ENCODE measurements around the gene PERM1.

The PERM1 gene

DNA sequence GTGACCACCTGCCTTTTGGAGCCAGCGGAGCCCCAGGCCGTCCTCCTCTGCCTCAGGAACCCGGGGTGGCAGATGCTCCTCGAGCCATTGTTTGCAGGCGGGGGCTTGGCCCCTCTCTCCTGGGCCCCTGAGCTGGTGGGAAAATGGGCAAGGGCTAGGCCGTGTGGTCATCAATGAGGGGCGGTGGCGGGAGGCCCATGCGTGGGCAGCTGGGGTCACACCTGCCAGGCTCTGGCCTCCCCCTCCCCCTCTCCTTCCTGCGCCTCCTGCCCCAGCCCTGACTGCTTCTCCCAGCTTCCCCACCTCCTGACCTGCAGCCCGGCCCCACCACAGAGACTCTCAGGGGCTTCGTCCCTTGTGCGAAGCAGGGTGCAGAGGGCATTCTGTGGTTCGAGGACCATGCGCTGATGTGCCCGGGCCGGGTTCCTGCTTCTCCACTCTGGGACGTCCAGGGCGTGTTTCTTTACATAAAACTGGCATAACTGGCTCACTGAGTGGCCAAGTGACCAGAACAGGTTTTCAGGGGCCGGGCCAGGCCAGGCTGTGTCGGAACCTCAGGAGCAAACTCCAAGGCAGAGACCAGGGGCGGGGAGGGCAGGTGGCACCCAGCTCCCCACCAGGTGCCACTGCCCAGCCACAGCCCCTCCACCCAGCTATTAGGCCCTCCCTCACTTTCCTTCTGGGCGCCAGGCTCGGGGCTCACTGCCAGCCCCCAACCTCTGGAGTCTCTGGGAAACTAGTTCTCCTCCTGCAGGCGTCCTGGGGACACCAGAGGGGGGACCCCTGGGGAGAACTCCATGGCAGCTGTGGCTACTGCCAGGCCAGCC, 48.9 kb downstream of the PERM1 start:
- no peak overlapping the region for H3K4me3 ChIP-seq (ENCODE audit: low read depth, low read length)
- TF ChIP-seq, protein P1, sequence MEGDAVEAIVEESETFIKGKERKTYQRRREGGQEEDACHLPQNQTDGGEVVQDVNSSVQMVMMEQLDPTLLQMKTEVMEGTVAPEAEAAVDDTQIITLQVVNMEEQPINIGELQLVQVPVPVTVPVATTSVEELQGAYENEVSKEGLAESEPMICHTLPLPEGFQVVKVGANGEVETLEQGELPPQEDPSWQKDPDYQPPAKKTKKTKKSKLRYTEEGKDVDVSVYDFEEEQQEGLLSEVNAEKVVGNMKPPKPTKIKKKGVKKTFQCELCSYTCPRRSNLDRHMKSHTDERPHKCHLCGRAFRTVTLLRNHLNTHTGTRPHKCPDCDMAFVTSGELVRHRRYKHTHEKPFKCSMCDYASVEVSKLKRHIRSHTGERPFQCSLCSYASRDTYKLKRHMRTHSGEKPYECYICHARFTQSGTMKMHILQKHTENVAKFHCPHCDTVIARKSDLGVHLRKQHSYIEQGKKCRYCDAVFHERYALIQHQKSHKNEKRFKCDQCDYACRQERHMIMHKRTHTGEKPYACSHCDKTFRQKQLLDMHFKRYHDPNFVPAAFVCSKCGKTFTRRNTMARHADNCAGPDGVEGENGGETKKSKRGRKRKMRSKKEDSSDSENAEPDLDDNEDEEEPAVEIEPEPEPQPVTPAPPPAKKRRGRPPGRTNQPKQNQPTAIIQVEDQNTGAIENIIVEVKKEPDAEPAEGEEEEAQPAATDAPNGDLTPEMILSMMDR (IDR thresholded peaks at IDR 0.05; ENCODE audit: borderline replicate concordance, insufficient read depth, low read depth, low read length) = no peak

DNA sequence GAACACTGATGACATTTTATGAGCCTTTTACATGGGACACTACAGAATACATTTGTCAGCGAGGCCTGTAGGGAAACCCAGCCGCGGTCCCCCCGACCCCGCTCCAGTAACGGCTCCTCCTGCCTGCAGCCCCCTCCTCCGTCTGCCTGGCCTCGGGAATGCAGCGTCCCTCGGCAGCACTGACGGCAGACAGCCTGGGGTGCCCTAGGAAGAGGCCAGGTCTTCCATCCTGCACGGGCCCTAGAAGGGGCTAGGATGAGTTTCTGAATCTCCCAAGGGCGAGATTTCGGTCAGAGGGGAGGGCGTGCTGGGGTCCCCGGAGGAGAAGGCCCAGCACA, 49.8 kb downstream of the PERM1 start:
- H3K4me3 ChIP-seq (ENCODE audit: low read depth, low read length) = no peak overlapping the region
- TF ChIP-seq, protein P1 (IDR thresholded peaks at IDR 0.05; ENCODE audit: borderline replicate concordance, insufficient read depth, low read depth, low read length) = no peak

DNA sequence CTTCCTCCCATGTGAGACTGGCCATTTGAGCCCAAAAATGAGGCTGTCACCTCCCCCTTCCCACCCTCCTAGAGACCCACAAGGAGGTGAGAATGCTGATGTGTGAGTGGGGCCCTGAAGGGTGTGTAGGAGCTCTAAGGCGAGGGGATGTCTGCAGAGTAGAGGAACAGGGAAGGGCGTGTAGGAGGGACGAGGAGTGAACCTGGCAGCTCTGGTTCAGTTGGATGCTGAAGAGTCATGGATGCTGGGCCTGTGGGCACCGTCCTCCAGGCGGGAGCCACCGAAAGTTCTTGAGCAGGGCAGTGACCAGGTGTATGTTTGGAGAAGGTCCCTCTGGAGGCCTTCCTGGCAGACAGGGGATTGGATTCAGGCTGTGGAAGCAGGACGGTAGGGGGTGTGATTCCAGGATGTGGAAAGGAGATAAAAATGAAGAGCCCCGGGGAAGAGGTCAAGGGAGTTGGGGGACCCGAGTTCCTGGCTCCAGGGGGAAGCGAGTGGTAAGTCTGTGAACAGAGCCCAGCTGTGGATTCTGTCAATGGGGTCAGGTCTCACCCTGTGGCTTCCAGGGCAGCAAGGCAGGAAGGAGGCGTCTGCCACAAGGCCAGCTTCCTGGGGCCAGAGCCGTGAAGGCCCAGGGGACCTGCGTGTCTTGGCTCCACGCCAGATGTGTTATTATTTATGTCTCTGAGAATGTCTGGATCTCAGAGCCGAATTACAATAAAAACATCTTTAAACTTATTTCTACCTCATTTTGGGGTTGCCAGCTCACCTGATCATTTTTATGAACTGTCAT, 50.3 kb downstream of the PERM1 start:
- H3K4me3 ChIP-seq (ENCODE audit: low read depth, low read length) = no peak overlapping the region
- TF ChIP-seq, protein P1 (IDR thresholded peaks at IDR 0.05; ENCODE audit: borderline replicate concordance, insufficient read depth, low read depth, low read length) = no peak

DNA sequence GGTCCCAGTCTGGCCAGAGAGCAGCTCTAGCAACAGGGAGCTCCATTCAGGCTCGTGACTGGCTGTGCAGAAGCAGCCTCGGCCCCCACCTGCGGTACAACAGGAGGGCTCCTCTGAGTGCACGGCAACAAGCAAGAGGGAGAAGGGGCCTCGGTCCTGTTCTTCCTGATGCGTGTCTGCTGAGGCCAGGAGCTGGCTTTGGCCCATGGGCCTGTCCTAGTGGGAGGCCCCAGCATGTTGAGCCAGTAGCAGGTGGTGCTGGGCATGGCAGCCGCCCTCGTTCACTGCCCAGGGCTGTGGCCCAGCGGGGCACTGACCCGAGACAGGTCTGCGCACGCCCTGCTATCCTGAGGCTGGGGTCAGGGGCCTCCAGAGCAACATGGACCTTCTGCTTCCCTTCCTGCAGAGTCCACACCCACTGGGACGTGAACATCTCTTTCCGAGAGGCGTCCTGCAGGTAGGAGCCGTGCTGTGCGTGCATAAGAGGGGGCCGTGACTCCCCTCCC, 51.2 kb downstream of the PERM1 start:
- TF ChIP-seq, protein P1 (IDR thresholded peaks at IDR 0.05; ENCODE audit: borderline replicate concordance, insufficient read depth, low read depth, low read length) = no peak
- H3K4me3 ChIP-seq (ENCODE audit: low read depth, low read length) = no peak overlapping the region

DNA sequence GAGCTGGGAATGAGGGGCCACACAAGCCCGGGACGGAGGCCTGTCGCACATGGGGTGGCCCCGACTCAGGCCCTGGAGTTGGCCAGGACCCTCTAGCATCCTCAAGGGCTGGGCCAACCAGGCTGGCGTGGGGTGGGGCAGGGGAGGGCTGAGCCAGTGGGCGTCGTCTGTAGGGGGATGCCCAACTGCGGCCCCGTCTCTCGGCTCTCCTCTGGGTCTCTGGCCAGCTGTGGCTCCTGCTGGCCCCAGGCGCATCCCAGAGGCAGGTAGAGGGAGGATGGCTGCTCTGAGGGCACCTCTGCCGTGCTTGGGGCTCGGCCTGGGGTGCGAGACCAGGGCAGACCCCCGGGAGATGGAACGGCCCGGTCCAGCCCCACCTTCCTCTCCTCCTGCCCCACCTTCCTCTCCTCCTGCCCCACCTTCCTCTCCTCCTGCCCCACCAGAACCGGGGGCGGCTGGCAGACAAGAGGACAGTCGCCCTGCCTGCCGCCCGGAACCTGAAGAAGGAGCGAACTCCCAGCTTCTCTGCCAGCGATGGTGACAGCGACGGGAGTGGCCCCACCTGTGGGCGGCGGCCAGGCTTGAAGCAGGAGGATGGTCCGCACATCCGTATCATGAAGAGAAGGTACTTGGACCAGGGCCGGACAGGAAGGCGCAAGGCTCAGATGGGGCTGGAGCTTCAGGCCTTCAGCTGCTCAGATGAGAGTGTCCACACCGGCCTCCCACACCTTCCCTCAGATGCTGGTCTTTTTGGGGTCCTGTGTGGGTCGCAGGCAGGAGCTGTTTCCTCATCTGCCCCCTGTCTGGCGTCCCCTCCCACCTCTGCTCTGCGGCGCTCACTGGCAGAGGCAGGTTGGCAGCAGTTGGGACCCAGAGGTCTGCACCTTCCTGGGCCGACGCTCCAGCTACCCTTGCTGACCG, 51.9 kb downstream of the PERM1 start:
- TF ChIP-seq, protein P1 (IDR thresholded peaks at IDR 0.05; ENCODE audit: borderline replicate concordance, insufficient read depth, low read depth, low read length) = no peak
- H3K4me3 ChIP-seq (ENCODE audit: low read depth, low read length) = no peak overlapping the region

DNA sequence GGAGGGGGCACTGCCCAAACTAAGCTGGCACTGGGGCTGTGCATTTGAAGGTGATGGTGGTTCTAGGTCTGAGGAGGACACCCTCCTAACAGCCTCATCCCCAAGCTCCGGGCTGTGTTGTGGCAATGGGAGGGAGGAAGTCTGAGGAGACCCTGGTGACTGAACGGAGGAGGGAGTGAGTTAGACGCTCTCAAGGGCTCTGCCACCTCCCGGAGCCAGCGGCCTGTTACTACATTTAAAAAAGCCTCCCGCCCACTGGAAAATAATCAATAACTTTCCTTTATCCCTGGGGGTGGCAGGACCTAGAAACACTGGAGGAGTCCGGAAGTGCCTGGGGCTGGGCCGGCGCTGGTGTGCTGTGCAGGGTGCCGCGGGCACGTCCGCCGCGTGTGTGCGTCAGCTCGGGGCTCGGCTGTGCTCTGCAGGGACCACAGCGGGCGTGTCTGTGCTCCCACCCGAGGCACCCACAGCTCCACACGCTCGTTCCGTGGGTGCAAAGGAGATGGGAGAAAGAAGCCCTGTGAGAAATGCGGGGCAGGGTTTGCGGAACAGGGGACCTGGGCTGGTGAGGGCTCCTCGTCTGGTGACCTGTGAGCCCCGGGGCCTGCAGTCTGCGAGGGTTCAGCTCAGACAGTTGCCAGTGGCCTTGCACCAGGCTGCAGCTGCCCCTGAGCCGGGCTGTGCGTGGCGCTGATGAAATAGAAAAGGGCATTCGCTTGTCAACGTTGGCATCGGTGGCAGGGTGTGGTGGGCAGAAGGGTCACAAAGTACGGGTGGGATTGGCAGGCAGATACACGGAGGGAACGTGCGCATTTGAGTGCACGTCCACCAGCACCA, 52.9 kb downstream of the PERM1 start:
- H3K4me3 ChIP-seq (ENCODE audit: low read depth, low read length) = no peak overlapping the region
- TF ChIP-seq, protein P1 (IDR thresholded peaks at IDR 0.05; ENCODE audit: borderline replicate concordance, insufficient read depth, low read depth, low read length) = no peak
